Measurements from ENCODE around the gene LEP. TPM values are rescaled to one million over a fixed set of nuclear protein-coding genes. Genes with fewer than 3 reads are reported as not detected.

Gene LEP
- total RNA-seq, result 3.1 and 4.1 TPM in 2 replicates

GRCh38 chr7:128240696-128241386 lies at the start of gene LEP:
TSS of gene LEP (plus strand) at chr7:128241278. CDS start at chr7:128252019, 10,741 bp downstream.

Small RNA genes within 50 kb of the gene (small RNA-seq; reads per million reads assigned to genes)
- not detected for gene MIR129-1

Other genes starting within 250 kb of the LEP start
- gene LRRC4, start 209.8 kb upstream of the LEP start, total RNA-seq, result 0.12 and 0.32 TPM in 2 replicates
- gene RBM28, start 102.6 kb downstream of the LEP start, total RNA-seq, result 22.4 and 25.3 TPM in 2 replicates
- gene PRRT4, start 120.4 kb downstream of the LEP start, total RNA-seq, result 0.16 and 0.24 TPM in 2 replicates
- gene IMPDH1, start 168.7 kb downstream of the LEP start, total RNA-seq, result 46.6 and 54.5 TPM in 2 replicates
- gene HILPDA, start 214.6 kb downstream of the LEP start, total RNA-seq, result 15.4 and 22.4 TPM in 2 replicates
- gene METTL2B, start 235.5 kb downstream of the LEP start, total RNA-seq, result 32.6 and 33.8 TPM in 2 replicates

Measured in hair follicle dermal papilla cell (primary cell).